Inferior parietal cortex (tissue), 1 donor: ENCODE measurements around the gene B3GLCT.
"Not testable (repeated sequence)": the region's sequence is repeated elsewhere in the genome, so short reads cannot be mapped to it uniquely, and the experiment has no call there.

Experiments used
- DNase-seq: peaks from one replicate; pipeline ENCODE4 v3.0.0-alpha.2; 2016; ENCODE audit errors: extremely low spot score

Gene B3GLCT

GRCh38 chr13:31199849-31200636 is at the start of gene B3GLCT:
B3GLCT (plus strand) TSS chr13:31199975; CDS start chr13:31200085, 110 bp downstream.
- peak; percentile 82 for DNase-seq

- no peak for DNase-seq
Measured at GRCh38 chr13:31150315-31150985, 49.3 kb upstream of the B3GLCT start.

- no peak for DNase-seq
Measured at GRCh38 chr13:31151837-31152236, 47.9 kb upstream of the B3GLCT start.

GRCh38 chr13:31154939-31155338 is 44.8 kb upstream of the B3GLCT start:
- no peak for DNase-seq

- DNase-seq = no peak
Measured at GRCh38 chr13:31159306-31159705, 40.5 kb upstream of the B3GLCT start.

DNA sequence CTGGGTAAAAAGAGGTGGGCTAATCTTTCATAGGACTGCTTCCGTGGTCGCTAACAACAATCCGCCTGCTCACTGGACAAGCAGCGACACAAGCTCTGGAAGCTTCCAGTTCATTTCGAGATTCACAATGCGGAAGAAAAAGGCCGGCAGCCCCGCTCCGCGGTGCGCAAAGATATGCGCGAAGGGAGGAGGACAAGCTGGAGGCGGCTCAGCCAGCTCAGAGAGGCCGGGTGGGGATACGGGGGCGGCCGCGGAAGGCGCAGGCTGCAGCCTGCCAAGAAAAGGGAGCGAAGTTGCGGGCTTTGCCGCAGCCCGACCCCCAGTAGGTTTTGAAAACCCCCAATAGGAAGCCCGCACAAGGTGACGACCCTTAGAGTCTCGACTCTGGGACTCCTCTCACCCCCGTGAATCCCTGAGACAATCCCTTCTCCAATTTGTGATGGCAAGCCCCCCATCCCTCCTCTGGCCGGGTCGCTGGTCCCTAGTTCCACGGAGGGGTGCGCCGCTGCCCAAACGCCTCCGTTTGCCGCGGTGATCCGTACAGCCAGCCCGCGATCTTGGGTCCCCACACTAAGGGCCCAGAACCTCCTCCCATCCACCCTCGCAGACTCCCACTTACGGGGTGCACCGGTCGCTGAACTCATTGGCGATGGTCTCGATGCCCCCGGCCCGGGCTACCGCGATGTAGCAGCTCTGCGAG is 38.8 kb upstream of the B3GLCT start:
- DNase-seq = peak; percentile 74

GRCh38 chr13:31161557-31162150 is 38.1 kb upstream of the B3GLCT start, which contains the start of gene HSPH1:
HSPH1 (minus strand) TSS chr13:31161904; CDS start chr13:31161582, 322 bp downstream.
- peak; percentile 99 for DNase-seq

GRCh38 chr13:31162151-31163008 is 37.4 kb upstream of the B3GLCT start:
- DNase-seq = peak; percentile 98

DNA sequence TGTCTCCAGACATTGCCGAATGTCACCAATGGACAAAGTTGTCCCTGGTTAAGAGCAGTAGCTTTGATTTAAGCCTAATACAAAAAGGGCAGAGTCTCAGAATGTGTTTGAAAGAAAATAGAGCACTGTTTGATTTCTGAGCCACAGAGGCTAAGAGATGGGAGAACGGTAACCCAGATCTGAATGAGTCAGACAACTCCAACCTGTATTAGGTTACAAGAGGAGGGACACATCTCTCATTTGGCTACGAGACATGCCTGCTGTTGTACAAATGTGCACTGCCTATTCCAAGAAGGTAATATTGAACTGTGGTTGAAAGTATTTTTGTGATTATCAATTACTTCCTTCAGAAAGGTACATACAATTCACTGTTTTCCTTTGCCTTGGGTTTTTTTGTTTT is 33.2 kb upstream of the B3GLCT start:
- DNase-seq = no peak

DNA sequence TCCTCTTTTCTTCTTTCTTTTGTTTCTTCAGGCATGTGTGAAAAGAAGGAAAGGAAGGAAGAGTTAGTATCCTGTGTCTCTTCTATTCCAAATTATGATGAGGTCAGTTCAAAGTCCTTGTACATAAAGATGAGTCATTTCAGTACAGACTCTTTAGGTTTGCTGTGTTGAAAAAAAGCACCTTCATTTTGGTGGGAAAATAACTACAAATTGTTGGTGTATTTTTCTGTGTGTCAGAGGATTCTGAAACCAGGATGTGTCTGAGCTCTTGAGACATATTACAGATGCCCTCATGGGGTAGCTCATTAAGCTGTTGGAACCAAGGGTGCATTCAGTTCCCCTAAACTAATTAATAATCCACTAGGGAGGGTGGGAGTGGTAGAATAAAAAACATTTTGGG is 32.3 kb upstream of the B3GLCT start:
- DNase-seq = no peak

GRCh38 chr13:31168166-31168565 is 31.6 kb upstream of the B3GLCT start:
- DNase-seq = no peak

- DNase-seq = no peak
Measured at GRCh38 chr13:31168736-31169135, 31.0 kb upstream of the B3GLCT start.

DNA sequence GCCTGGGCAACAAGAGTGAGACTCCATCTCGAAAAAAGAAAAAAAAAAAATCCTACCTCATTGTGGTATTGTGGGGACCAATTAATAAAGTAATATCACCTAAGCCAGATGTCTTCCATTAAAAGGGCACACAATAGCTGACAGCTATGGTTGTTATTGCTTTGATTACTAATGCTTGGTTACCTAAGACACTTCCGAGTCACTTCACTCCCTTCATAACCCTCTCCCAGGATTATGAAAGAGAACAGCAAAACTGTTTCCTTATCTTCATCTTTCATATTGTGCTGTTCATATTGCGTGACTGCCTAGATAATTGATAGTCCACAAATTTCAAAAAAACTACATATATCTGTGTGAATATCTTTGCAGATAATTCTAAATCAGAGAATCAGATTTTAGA is 27.8 kb upstream of the B3GLCT start:
- no peak for DNase-seq

DNA sequence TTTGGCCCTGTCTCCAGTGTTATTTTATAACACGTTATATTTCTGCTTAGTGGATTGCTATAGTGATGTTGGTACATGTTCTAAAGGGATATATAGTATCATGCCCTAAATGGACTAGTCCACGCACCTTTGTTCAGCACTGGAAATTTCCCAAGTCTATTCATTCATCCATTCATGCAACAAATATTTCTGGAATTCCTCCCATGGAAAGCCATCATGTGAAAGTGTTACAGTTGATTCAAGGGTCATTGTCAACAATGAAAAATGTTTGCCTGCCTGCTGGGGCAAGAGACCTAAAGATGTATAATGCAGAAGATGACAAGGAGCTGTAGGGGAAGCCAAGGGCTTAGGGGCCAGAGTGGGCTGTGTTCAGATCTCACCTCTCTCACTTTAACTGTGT is 27.2 kb upstream of the B3GLCT start:
- no peak for DNase-seq

GRCh38 chr13:31174018-31174417 is 25.8 kb upstream of the B3GLCT start:
- peak; percentile 68 for DNase-seq

- DNase-seq = no peak
Measured at GRCh38 chr13:31175847-31176532, 23.8 kb upstream of the B3GLCT start.

DNA sequence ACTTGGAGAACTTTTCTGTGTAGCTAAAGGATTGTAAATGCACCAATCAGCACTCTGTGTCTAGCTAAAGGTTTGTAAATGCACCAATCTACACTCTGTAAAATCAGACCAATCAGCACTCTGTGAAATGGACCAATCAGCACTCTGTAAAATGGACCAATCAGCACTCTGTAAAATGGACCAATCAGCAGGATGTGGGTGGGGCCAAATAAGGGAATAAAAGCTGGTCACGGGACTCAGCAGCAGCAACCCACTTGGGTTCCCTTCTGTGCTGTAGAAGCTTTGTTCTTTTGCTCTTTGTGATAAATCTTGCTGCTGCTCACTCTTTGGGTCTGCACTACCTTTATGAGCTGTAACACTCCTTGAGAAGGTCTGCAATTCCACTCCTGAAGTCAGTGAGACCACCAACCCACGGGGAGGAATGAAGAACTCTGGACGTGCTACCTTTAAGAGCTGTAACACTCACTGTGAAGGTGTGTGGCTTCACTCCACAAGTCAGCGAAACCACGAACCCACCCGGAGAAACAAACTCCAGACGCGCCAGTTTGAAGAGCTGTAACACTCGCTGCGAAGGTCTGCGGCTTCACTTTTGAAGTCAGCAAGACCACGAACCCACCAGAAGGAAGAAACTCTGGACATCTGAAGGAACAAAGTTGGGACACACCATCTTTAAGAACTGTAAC is 21.8 kb upstream of the B3GLCT start:
- not testable (repeated sequence) for DNase-seq

GRCh38 chr13:31179241-31179640 is 20.5 kb upstream of the B3GLCT start:
- DNase-seq = no peak

GRCh38 chr13:31179754-31180153 is 20.0 kb upstream of the B3GLCT start:
- DNase-seq = no peak

GRCh38 chr13:31182987-31183386 is 16.8 kb upstream of the B3GLCT start:
- no peak for DNase-seq
